ENCODE results near the gene TMED1. TPM values are rescaled to one million over a fixed set of nuclear protein-coding genes. Genes with fewer than 3 reads are reported as not detected.

TMED1 gene, protein sequence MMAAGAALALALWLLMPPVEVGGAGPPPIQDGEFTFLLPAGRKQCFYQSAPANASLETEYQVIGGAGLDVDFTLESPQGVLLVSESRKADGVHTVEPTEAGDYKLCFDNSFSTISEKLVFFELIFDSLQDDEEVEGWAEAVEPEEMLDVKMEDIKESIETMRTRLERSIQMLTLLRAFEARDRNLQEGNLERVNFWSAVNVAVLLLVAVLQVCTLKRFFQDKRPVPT
- total RNA-seq (2021; fragmentation: NEBNext Ultra II Directional; extraction: Animal tissue kit (Norgen Biotek cat#: 25700)) (26.2 and 26.9 TPM in 2 replicates), polyA plus RNA-seq (2011; rRNA removed) (31.9 and 41.7 TPM in 2 replicates), polyA minus RNA-seq (2011; rRNA and poly(A)+ RNA removed) (13.8 and 22.8 TPM in 2 replicates)
- polyA plus RNA-seq (2011; cell fraction: cytosol; rRNA removed): 44.8 TPM
- polyA plus RNA-seq (2011; cell fraction: nucleus; rRNA removed): 29.2 TPM
- 19.0 to 35.1 TPM (median 31.2 TPM) in 4 replicates for polyA plus RNA-seq (2012, experiment 1 of 2)
- 31.9 TPM for polyA plus RNA-seq (2012, experiment 2 of 2)
- polyA plus RNA-seq (2013, experiment 1 of 2): 25.1 TPM
- polyA plus RNA-seq (2013, experiment 2 of 2): 31.6 TPM
- 16.4 TPM for polyA minus RNA-seq (2011; cell fraction: cytosol; rRNA and poly(A)+ RNA removed)
- 8.5 TPM for polyA minus RNA-seq (2011; cell fraction: nucleus; rRNA and poly(A)+ RNA removed)
- long read RNA-seq, experiment 1, transcript TMED1-201 (4 exons, 1,340 nt): major isoform, 5 of 18 reads
- long read RNA-seq, experiment 1, partial matches to known transcripts: 6 of 18 reads
- long read RNA-seq, experiment 1, other reads (novel, unspliced or antisense): 7 of 18 reads
- long read RNA-seq, experiment 2, transcript TMED1-201 (4 exons, 1,340 nt): major isoform, 48 of 52 reads
- long read RNA-seq, experiment 2, partial matches to known transcripts: 0 of 52 reads
- long read RNA-seq, experiment 2, other reads (novel, unspliced or antisense): 4 of 52 reads

DNA sequence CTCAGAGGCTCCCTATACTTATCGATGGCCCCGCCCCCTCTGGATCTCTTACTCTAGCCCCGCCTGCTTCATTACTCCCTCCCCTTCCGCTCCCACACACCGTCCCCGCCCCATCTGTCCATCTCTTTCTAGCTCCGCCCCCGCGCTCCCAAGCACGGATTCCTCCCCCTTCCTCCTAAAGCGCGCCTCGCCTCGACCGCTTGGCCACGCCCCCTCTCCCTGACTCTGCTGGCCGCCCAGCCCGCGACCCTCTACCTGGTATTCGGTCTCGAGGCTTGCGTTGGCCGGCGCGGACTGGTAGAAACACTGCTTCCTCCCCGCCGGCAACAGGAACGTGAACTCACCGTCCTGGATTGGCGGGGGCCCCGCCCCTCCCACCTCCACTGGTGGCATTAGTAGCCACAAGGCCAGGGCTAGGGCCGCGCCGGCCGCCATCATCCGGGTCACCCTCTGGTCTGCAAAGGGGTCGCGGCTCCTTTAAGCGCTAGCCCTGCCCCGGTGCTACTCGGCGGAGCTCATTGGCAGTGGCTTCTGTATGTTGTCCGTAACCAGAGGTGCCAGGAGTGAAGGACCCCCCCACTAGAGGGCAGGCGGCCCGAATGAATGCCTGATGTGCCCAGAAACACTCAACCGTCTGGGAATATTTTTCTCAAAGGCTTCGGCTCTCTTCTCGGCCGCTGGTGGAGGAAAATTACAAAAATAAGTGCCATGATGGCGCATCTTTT, at the start of gene TMED1:
TSS of gene TMED1 (minus strand) at position 459 of the 725 bp plus-strand sequence. CDS start at position 438, 21 bp downstream.
- FAIRE-seq (no peak), DNase-seq (ENCODE audit: low read depth in 1 of 2, low spot score in 2 of 2) (peak; percentile 99 to 100)
- Histone ChIP-seq H3K4me3 (ENCODE audit: extremely low read depth in 1 of 4, insufficient read depth in 2 of 4, low read depth in 3 of 4, low read length in 4 of 4) (peak within 1 kb of the TSS; percentile 58 to 92 (median 76)), H4K8ac (ENCODE audit: extremely low read depth, insufficient read depth, low read length) (peak within 1 kb of the TSS; percentile 100), H3K79me2 (ENCODE audit: control insufficient read depth in 1 of 2, insufficient read depth in 2 of 2, low read length in 2 of 2) (no peaks in the 10 kb centered on the region), H3K36me3 (ENCODE audit: control insufficient read depth in 2 of 4, insufficient read depth in 4 of 4, low read length in 3 of 4) (peaks cover 0 to 21% (median 5%) of the 10 kb centered on the region in 4 experiments; a peak in 6 of 8 replicates), H3K27me3 (replicated peaks in 1 of 4; ENCODE audit: control insufficient read depth in 3 of 4, extremely low read depth in 1 of 4, insufficient read depth in 3 of 4, low read length in 3 of 4) (peaks cover 0 to 4% (median 0%) of the 10 kb centered on the region in 4 experiments; a peak in 1 of 7 replicates), H3K79me1 (ENCODE audit: low read depth, low read length) (peaks cover 4% of the 10 kb centered on the region; the same call in 1 of the 2 replicates), H3K9ac (replicated peaks in 1 of 4; ENCODE audit: extremely low read depth in 1 of 4, low read depth in 3 of 4, low read length in 3 of 4) (peak within 1 kb of the TSS; percentile 54 to 95 (median 94)), H3K9me3 (ENCODE audit: insufficient read depth in 2 of 2, low read depth in 1 of 2, low read length in 1 of 2) (peaks cover 0 to 4% of the 10 kb centered on the region in 2 experiments; a peak in 1 of 4 replicates), H3K23me2 (ENCODE audit: low read depth, low read length) (peaks cover 8% of the 10 kb centered on the region; the same call in 1 of the 2 replicates), H4K5ac (ENCODE audit: insufficient read length, low read depth, low read length) (peak within 1 kb of the TSS; percentile 99), H3K56ac (replicated peaks; ENCODE audit: insufficient read length, low read depth, low read length) (peak within 1 kb of the TSS; percentile 99), H3K14ac (ENCODE audit: insufficient read length) (peak within 1 kb of the TSS; percentile 100), H4K20me1 (replicated peaks in 1 of 2; ENCODE audit: control insufficient read depth in 1 of 2, insufficient read depth in 2 of 2, low read length in 2 of 2) (peaks cover 0 to 10% of the 10 kb centered on the region in 2 experiments), H3K23ac (ENCODE audit: insufficient read length) (no peak within 1 kb of the TSS), H2BK5ac (ENCODE audit: low read depth, low read length) (peak within 1 kb of the TSS; percentile 99), H2AFZ (ENCODE audit: low read length) (peak within 1 kb of the TSS; percentile 12; the same call in 1 of the 2 replicates), H3K18ac (ENCODE audit: extremely low read depth, low read length) (peak within 1 kb of the TSS; percentile 97), H2BK15ac (ENCODE audit: low read length) (peak within 1 kb of the TSS; percentile 95; the same call in 1 of the 2 replicates), H3K4me2 (ENCODE audit: insufficient read depth in 1 of 2, low read depth in 2 of 2, low read length in 2 of 2) (peak within 1 kb of the TSS; percentile 78 to 81), H2BK12ac (ENCODE audit: low read depth, low read length) (no peak within 1 kb of the TSS; the same call in 1 of the 2 replicates), H2AK5ac (ENCODE audit: low read depth, low read length) (peak within 1 kb of the TSS; percentile 7; the same call in 1 of the 2 replicates), H2BK120ac (replicated peaks; ENCODE audit: low read depth, low read length) (peak within 1 kb of the TSS; percentile 64), H3K27ac (ENCODE audit: low read depth, low read length) (peak within 1 kb of the TSS; percentile 97), H4K91ac (replicated peaks; ENCODE audit: insufficient read length, low read length) (peak within 1 kb of the TSS; percentile 99), H2BK20ac (ENCODE audit: low read length) (no peak within 1 kb of the TSS), H3K4me1 (replicated peaks in 1 of 4; ENCODE audit: control insufficient read depth in 3 of 4, insufficient read depth in 4 of 4, low read length in 3 of 4) (peaks cover 3 to 10% (median 6%) of the 10 kb centered on the region in 4 experiments), H3K4ac (replicated peaks; ENCODE audit: insufficient read length, low read depth, low read length) (peak within 1 kb of the TSS; percentile 94)
- WGBS, 2 experiments (ENCODE audit: extremely low coverage in 1 of 2, insufficient coverage in 1 of 2, insufficient read length in 1 of 2, insufficient replicate concordance in 2 of 2, low coverage in 1 of 2, low lambda C conversion rate in 2 of 2, missing lambda C conversion rate in 1 of 2): 0% methylated on average over 29 of the region's 50 CpGs; no CpG with 5 or more reads in 1 of the 2 experiments
- POLR2A ChIA-PET (ENCODE audit: partially characterized antibody): interaction anchor here (0.6 to 3.3 kb wide), 36 partner anchors 8 to 177 kb away, joined by 3 to 24 read pairs (median 4); partner anchors contain the start of genes C19orf38, DNM2, QTRT1 and SMARCA4
- CTCF ChIA-PET (ENCODE audit: partially characterized antibody): interaction anchor here (0.6 to 7.1 kb wide), 8 partner anchors 14 to 118 kb away, joined by 3 to 77 read pairs (median 4); partner anchors contain the start of gene DNM2
- TF ChIP-seq EZH2 (IDR thresholded peaks at IDR 0.05; ENCODE audit: low read depth, low read length, severe bottlenecking) (no peak), RXRA (IDR thresholded peaks at IDR 0.05; ENCODE audit: insufficient read depth, low read depth, low read length) (no peak), TEAD4 (IDR thresholded peaks at IDR 0.05; ENCODE audit: low read depth, low read length) (0 out of 2 replicates have a peak, but pooled peaks have one; percentile 44), KDM5A (IDR thresholded peaks at IDR 0.05; ENCODE audit: low read length) (no peak)
- TF ChIP-seq, protein P1, sequence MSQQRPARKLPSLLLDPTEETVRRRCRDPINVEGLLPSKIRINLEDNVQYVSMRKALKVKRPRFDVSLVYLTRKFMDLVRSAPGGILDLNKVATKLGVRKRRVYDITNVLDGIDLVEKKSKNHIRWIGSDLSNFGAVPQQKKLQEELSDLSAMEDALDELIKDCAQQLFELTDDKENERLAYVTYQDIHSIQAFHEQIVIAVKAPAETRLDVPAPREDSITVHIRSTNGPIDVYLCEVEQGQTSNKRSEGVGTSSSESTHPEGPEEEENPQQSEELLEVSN (IDR thresholded peaks at IDR 0.05): no peak
